Smooth muscle cell (in vitro differentiated cells): ENCODE results near the gene C5orf47. TPM values are rescaled to one million over a fixed set of nuclear protein-coding genes. Genes with fewer than 3 reads are reported as not detected.

Experiments
- DNase-seq: peaks from one replicate; lab custom pipeline; 2025; ENCODE audit not compliant: unreplicated experiment; lab: John Stamatoyannopoulos, UW
- H2AFZ ChIP-seq: fragments of 200-600 bp; sonication (generic); 2 replicates; pipeline ENCODE4 v1.6.0; 2016; ENCODE audit warnings: antibody characterized with exemption, low read depth, mild to moderate bottlenecking
- H3F3A ChIP-seq: fragments of 200-600 bp; sonication (generic); 2 replicates; pipeline ENCODE4 v1.6.0; 2017; ENCODE audit warnings: antibody characterized with exemption, low read depth
- H3K27ac ChIP-seq: fragments of 200-600 bp; sonication (generic); 2 replicates; pipeline ENCODE4 v1.5.1; 2016; ENCODE audit warnings: low read depth, mild to moderate bottlenecking
- H3K27me3 ChIP-seq: fragments of 200-600 bp; sonication (generic); 2 replicates; pipeline ENCODE4 v1.6.1; 2016; ENCODE audit warnings: low read depth, mild to moderate bottlenecking
- H3K36me3 ChIP-seq: fragments of 200-600 bp; sonication (generic); 2 replicates; pipeline ENCODE4 v1.5.1; 2016; ENCODE audit warnings: low read depth
- H3K4me1 ChIP-seq: fragments of 200-600 bp; sonication (generic); 2 replicates; pipeline ENCODE4 v1.5.1; 2016; ENCODE audit warnings: low read depth
- H3K4me2 ChIP-seq: fragments of 200-600 bp; sonication (generic); 2 replicates; pipeline ENCODE4 v1.6.0; 2016; ENCODE audit warnings: mild to moderate bottlenecking
- H3K4me3 ChIP-seq: fragments of 200-600 bp; sonication (generic); 2 replicates; pipeline ENCODE4 v1.5.1; 2016; ENCODE audit warnings: mild to moderate bottlenecking
- H3K79me2 ChIP-seq: fragments of 200-600 bp; sonication (generic); 2 replicates; pipeline ENCODE4 v1.6.0; 2016; ENCODE audit warnings: low read depth, mild to moderate bottlenecking
- H3K9ac ChIP-seq: fragments of 200-600 bp; sonication (generic); 2 replicates; pipeline ENCODE4 v1.6.0; 2016; ENCODE audit warnings: low read depth
- H3K9me3 ChIP-seq: fragments of 200-600 bp; sonication (generic); replicated peaks from 2 replicates; pipeline ENCODE4 v1.5.1; 2016; ENCODE audit warnings: low read depth
- H4K20me1 ChIP-seq: fragments of 200-600 bp; sonication (generic); 2 replicates; pipeline ENCODE4 v1.6.0; 2016; ENCODE audit warnings: low read depth
- WGBS: methylation state at CpG from one replicate; pipeline ENCODE4 v1.1.7; 2016; ENCODE audit warnings: low lambda C conversion rate; 5-methylcytosine and 5-hydroxymethylcytosine counted together
- polyA plus RNA-seq: library from polyadenylated mRNA; unstranded; fragments of >200 nt; fragmentation: Nextera tagmentation; extraction: Ambion mirVana; gene quantifications from 2 replicates; pipeline ENCODE4 v1.2.1, GENCODE V29; 2016
- total RNA-seq: library from RNA; depleted of rRNA; stranded (reverse); fragments of >200 nt; gene quantifications from 2 replicates; pipeline ENCODE4 v1.2.3, GENCODE V29; 2014
- TF ChIP-seq, protein P1 (sequence below): fragments of 200-600 bp; sonication (generic); IDR thresholded peaks from 2 replicates; pipeline ENCODE4 v1.5.1; 2017; ENCODE audit warnings: borderline replicate concordance, mild to moderate bottlenecking, antibody characterized with exemption; ENCODE audit not compliant: insufficient read depth, poor library complexity, severe bottlenecking

C5orf47 gene
- total and polyA plus RNA-seq, 2 experiments from 2014 or later, result not detected

- 50% methylated on average over 2 of the region's 2 CpGs for WGBS
- H3K79me2 ChIP-seq, result no peaks in the 10 kb centered on the region
- peaks cover 13% of the 10 kb centered on the region for H3F3A ChIP-seq
- peaks cover 8% of the 10 kb centered on the region for H3K4me1 ChIP-seq
- H3K9me3 ChIP-seq, result no peaks in the 10 kb centered on the region
- no peak overlapping the region for H2AFZ ChIP-seq
- no peak overlapping the region for H3K4me2 ChIP-seq
- no peak overlapping the region for H3K27ac ChIP-seq
- H3K36me3 ChIP-seq, result peaks cover 2% of the 10 kb centered on the region
- no peaks in the 10 kb centered on the region for H4K20me1 ChIP-seq
- TF ChIP-seq, protein P1, sequence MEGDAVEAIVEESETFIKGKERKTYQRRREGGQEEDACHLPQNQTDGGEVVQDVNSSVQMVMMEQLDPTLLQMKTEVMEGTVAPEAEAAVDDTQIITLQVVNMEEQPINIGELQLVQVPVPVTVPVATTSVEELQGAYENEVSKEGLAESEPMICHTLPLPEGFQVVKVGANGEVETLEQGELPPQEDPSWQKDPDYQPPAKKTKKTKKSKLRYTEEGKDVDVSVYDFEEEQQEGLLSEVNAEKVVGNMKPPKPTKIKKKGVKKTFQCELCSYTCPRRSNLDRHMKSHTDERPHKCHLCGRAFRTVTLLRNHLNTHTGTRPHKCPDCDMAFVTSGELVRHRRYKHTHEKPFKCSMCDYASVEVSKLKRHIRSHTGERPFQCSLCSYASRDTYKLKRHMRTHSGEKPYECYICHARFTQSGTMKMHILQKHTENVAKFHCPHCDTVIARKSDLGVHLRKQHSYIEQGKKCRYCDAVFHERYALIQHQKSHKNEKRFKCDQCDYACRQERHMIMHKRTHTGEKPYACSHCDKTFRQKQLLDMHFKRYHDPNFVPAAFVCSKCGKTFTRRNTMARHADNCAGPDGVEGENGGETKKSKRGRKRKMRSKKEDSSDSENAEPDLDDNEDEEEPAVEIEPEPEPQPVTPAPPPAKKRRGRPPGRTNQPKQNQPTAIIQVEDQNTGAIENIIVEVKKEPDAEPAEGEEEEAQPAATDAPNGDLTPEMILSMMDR, result no peak
- no peaks in the 10 kb centered on the region for H3K27me3 ChIP-seq
- H3K9ac ChIP-seq, result no peak overlapping the region
- H3K4me3 ChIP-seq, result no peak overlapping the region
- DNase-seq, result no peak
These were observed 28.0 kb upstream of the C5orf47 start for GRCh38 chr5:173960986-173961385.

DNA sequence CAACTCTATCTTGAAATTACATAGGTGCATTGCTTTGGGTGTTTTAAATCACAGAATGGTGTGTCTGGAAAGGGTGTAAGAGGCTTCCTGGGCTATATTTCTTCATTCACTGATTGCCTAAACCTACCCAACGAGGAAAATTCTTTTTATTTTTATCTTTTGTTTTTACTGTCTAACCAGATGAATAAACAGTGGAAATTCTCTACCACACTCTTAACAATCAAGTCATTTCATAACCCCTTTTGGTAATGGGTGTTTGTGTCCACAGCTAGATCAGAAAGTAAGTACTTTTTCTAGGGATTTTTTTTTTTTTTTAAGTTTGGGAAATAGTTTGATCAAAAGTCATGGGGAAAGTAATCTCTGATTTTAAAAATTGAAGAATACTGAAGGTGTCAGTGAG is 27.6 kb upstream of the C5orf47 start:
- Histone ChIP-seq H2AFZ (no peak overlapping the region), H3K4me1 (peaks cover 8% of the 10 kb centered on the region), H3K36me3 (peaks cover 2% of the 10 kb centered on the region), H3K79me2 (no peaks in the 10 kb centered on the region), H3K27ac (no peak overlapping the region), H3K27me3 (no peaks in the 10 kb centered on the region), H3K9me3 (no peaks in the 10 kb centered on the region), H3K4me3 (no peak overlapping the region), H3F3A (peaks cover 13% of the 10 kb centered on the region), H3K9ac (no peak overlapping the region), H4K20me1 (no peaks in the 10 kb centered on the region), H3K4me2 (no peak overlapping the region)
- DNase-seq, result no peak
- WGBS, result 48% methylated on average over 1 of the region's 1 CpG
- TF ChIP-seq, protein P1, result no peak

DNA sequence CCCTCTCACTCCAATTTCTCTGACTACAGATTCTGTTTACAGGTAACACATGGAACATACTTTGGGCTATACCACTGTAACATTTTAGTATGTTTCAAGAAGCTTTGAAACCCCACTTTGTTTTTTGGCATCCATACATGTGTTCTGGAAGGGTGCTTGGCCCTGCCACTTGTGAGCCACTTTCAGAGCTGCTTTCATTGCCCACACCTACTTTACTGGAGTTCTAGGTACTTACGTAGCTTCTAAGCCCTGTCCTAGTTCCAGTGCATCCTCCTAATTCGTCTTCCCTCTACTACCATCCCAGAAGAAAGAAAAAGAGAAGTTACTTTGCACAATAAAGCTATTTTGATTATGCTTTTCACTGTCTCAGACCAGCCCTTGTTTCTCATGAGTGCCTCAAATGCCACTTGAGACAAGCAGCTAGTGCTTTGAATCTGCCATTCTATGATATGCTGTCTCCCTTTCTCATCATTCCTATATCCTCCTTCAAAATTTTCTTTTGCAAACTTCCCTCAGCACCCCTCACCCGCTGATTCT is 26.5 kb upstream of the C5orf47 start:
- Histone ChIP-seq H3F3A (peaks cover 13% of the 10 kb centered on the region), H4K20me1 (no peaks in the 10 kb centered on the region), H3K9ac (no peak overlapping the region), H3K4me1 (peaks cover 11% of the 10 kb centered on the region), H3K79me2 (no peaks in the 10 kb centered on the region), H3K36me3 (peaks cover 2% of the 10 kb centered on the region), H3K4me3 (no peak overlapping the region), H3K27ac (peak overlapping the region; percentile 84), H3K9me3 (no peaks in the 10 kb centered on the region), H3K27me3 (no peaks in the 10 kb centered on the region), H2AFZ (no peak overlapping the region), H3K4me2 (peak overlapping the region; percentile 85)
- DNase-seq, result no peak
- WGBS, result 84% methylated on average over 3 of the region's 3 CpGs
- TF ChIP-seq, protein P1, result no peak

- no peak overlapping the region for H2AFZ ChIP-seq
These were observed 25.7 kb upstream of the C5orf47 start for GRCh38 chr5:173963182-173963838.

More at GRCh38 chr5:173963182-173963838, 25.7 kb upstream of the C5orf47 start:
- Histone ChIP-seq H3K9me3 (no peaks in the 10 kb centered on the region), H3K27ac (peak overlapping the region; percentile 84), H3K9ac (peak overlapping the region; percentile 69), H3K36me3 (no peaks in the 10 kb centered on the region), H3K27me3 (no peaks in the 10 kb centered on the region), H3K4me3 (peak overlapping the region; percentile 47), H3K4me2 (peak overlapping the region; percentile 85), H3K4me1 (peaks cover 19% of the 10 kb centered on the region), H4K20me1 (no peaks in the 10 kb centered on the region), H3K79me2 (no peaks in the 10 kb centered on the region), H3F3A (peaks cover 14% of the 10 kb centered on the region)
- WGBS, result 19% methylated on average over 10 of the region's 10 CpGs
- DNase-seq, result no peak
- TF ChIP-seq, protein P1, result no peak
